Skeletal muscle tissue (tissue), 4 donors: ENCODE data around the gene ASAP2. TPM values are rescaled to one million over a fixed set of nuclear protein-coding genes. Genes with fewer than 3 reads are reported as not detected.

ENCODE experiments used
- H3K27ac ChIP-seq: one replicate; pipeline ENCODE4 v1.7.0; 2013; ENCODE audit warnings: mild to moderate bottlenecking, low read depth, low read length, inconsistent platforms
- H3K27me3 ChIP-seq, 3 donors: one replicate each; pipeline ENCODE4 v1.7.0; 2013; ENCODE audit warnings: low read length in 3 of 3; ENCODE audit not compliant: control insufficient read depth in 3 of 3, insufficient read depth in 3 of 3
- H3K36me3 ChIP-seq, 3 donors: one replicate each; pipeline ENCODE4 v1.7.0; 2013; ENCODE audit warnings: low read length in 3 of 3; ENCODE audit not compliant: control insufficient read depth in 3 of 3, insufficient read depth in 3 of 3
- H3K4me1 ChIP-seq, 3 donors: one replicate each; pipeline ENCODE4 v1.7.0; 2013; ENCODE audit warnings: low read length in 3 of 3, mild to moderate bottlenecking in 3 of 3; ENCODE audit not compliant: control insufficient read depth in 3 of 3, insufficient read depth in 3 of 3
- H3K4me3 ChIP-seq, 3 donors: one replicate each; pipeline ENCODE4 v1.7.0; 2013; ENCODE audit warnings: low read length in 3 of 3
- H3K9ac ChIP-seq, 3 donors: one replicate each; pipeline ENCODE4 v1.7.0; 2013; ENCODE audit warnings: low read length in 3 of 3, mild to moderate bottlenecking in 3 of 3, moderate library complexity in 2 of 3, low read depth in 1 of 3
- H3K9me3 ChIP-seq, 3 donors: one replicate each; pipeline ENCODE4 v1.7.0; 2013; ENCODE audit warnings: low read length in 3 of 3; ENCODE audit not compliant: control insufficient read depth in 3 of 3
- total RNA-seq: library from RNA; depleted of rRNA; stranded (reverse); fragments of >200 nt; gene quantifications from one replicate; pipeline ENCODE4 v1.2.3, GENCODE V29; 2014
- donor health status: Osteomylitis.

The ASAP2 gene
- total RNA-seq, 1 donor from 2014 or later: 17.7 TPM

DNA sequence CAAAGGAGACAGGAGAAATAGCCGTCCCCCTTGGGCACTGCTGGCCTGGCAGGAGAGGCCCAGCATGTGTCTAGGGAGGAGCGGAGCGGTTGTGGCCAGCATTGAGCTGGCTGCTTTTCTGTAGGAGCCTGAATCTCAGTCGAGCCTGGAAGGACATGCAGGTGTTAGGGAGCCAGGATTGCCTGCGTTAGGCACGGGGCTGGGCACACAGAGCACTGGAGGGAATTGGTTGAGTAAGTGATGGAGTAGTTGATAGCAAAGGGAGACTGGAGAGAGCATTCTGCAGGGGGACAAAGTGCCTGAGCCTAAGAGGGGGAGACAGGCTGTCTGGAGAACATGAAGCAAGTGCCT, 22.8 kb downstream of the ASAP2 start:
- Histone ChIP-seq H3K4me1 (peaks cover 50 to 63% (median 60%) of the 10 kb centered on the region in 3 donors), H3K27me3 (no peaks in the 10 kb centered on the region), H3K9me3 (no peaks in the 10 kb centered on the region), H3K27ac (no peak overlapping the region), H3K36me3 (peaks cover 0 to 2% (median 0%) of the 10 kb centered on the region in 3 donors), H3K4me3 (no peak overlapping the region), H3K9ac (no peak overlapping the region)

DNA sequence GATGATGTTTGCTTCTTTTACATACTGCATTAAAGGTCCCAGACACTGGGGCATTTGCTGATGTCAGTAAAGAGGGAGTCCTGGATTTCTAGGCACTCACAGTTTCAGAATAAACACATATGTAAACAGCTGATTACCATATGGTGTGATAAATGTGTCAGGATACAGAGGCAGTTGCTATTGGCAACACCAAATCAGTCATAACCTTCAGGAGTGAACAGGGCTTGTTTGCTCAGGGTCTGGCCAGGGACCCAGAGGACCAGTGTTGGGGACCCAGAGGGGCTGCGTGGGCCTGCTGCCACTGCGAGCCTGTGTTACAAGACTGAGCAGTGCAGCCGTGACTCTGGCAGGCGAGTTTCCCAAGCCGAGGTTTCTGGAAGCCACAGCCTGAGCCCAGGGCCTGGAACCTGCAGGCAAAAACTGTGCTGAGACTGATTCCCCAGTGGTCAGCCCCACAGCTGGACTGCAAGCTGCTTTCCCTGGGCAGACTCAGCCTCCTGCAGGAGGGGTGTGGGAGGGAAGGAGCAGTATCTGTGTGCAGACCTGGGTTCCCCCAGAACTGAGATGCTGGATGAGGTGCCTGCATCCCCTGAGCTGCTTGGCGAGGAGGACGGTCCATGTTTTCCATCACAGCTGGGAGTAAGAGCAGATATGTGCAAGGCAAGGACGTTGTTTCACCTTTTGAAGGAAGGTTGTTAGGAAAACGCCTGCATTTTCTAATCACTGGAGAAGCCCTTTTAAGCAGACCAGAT, 23.6 kb downstream of the ASAP2 start:
- no peaks in the 10 kb centered on the region for H3K9me3 ChIP-seq
- peaks cover 0 to 2% (median 0%) of the 10 kb centered on the region in 3 donors for H3K36me3 ChIP-seq
- no peaks in the 10 kb centered on the region for H3K27me3 ChIP-seq
- H3K9ac ChIP-seq: peak overlapping the region in 1 of 3 donors; percentile 33
- peak overlapping the region; percentile 36 for H3K27ac ChIP-seq
- H3K4me1 ChIP-seq: peaks cover 55 to 67% (median 67%) of the 10 kb centered on the region in 3 donors
- no peak overlapping the region for H3K4me3 ChIP-seq

DNA sequence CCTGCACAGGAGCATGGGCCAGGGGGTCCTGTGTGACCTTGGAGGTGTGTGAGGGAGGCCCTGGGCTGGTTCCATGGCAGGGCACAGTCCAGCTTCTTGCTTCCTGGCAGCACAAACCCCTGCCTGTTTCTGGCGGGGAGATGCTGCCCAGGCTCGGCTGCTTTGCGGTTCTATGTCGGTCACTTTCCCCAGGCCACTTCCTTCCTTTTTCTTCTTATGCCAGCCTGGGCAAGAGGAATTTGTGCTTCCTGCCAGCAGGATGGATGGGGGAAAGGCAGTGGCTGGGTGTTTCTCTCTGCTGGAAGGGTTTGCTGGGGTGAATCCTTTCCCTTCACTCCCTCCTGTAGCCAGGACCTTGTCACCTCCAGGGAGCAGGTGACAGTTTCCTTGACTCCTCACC, 24.3 kb downstream of the ASAP2 start:
- Histone ChIP-seq H3K9me3 (no peaks in the 10 kb centered on the region), H3K36me3 (peaks cover 0 to 2% (median 0%) of the 10 kb centered on the region in 3 donors), H3K27ac (peak overlapping the region; percentile 36), H3K4me3 (no peak overlapping the region), H3K27me3 (no peaks in the 10 kb centered on the region), H3K4me1 (peaks cover 58 to 70% (median 68%) of the 10 kb centered on the region in 3 donors), H3K9ac (peak overlapping the region in 1 of 3 donors; percentile 33)

GRCh38 chr2:9231291-9232165, 24.9 kb downstream of the ASAP2 start:
- H3K27me3 ChIP-seq: no peaks in the 10 kb centered on the region
- H3K4me1 ChIP-seq: peaks cover 56 to 70% (median 64%) of the 10 kb centered on the region in 3 donors
- H3K36me3 ChIP-seq: peaks cover 0 to 2% (median 0%) of the 10 kb centered on the region in 3 donors
- no peak overlapping the region for H3K4me3 ChIP-seq
- peak overlapping the region in 1 of 3 donors; percentile 33 for H3K9ac ChIP-seq
- H3K27ac ChIP-seq: no peak overlapping the region
- H3K9me3 ChIP-seq: no peaks in the 10 kb centered on the region

DNA sequence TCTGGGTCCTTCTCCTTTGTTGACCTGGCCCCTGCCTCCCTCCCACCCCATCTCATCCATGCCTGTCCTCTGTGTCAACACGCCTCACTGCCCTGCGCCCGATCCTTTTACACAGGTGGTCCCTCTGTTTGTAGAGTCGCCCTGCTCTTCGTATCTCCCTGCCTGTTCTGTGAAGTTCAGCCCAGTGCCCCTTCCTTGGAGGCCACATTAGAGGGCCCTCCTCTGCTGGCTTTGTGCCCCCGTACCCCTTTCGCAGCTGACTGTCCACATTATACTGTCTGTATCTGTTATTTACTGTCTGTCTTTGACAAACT, 25.5 kb downstream of the ASAP2 start:
- Histone ChIP-seq H3K36me3 (peaks cover 0 to 2% (median 0%) of the 10 kb centered on the region in 3 donors), H3K27me3 (no peaks in the 10 kb centered on the region), H3K4me3 (no peak overlapping the region), H3K4me1 (peaks cover 55 to 67% (median 62%) of the 10 kb centered on the region in 3 donors), H3K27ac (no peak overlapping the region), H3K9ac (no peak overlapping the region), H3K9me3 (no peaks in the 10 kb centered on the region)

DNA sequence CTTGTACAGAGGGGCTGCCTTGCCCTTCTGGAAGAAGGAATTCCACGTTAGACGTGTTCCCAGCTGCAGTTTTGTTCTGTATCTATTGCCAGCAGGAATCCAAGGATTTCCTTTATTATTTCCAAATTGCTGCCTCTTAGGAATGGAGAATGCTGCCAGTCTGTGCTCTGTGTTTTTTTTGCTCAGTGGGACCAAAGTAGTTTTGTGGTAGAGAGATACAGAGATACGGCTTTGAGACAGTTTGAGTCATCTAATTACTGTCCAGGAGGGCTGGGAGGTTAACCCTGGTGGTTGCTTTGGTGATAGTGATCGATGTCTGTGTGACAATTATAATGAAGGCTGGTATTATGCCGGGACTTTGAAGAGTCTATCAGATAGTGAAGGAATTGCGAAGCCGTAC, 26.3 kb downstream of the ASAP2 start:
- Histone ChIP-seq H3K27ac (no peak overlapping the region), H3K4me1 (peaks cover 58 to 73% (median 67%) of the 10 kb centered on the region in 3 donors), H3K4me3 (no peak overlapping the region), H3K36me3 (peaks cover 0 to 2% (median 0%) of the 10 kb centered on the region in 3 donors), H3K9me3 (no peaks in the 10 kb centered on the region), H3K9ac (no peak overlapping the region), H3K27me3 (no peaks in the 10 kb centered on the region)

DNA sequence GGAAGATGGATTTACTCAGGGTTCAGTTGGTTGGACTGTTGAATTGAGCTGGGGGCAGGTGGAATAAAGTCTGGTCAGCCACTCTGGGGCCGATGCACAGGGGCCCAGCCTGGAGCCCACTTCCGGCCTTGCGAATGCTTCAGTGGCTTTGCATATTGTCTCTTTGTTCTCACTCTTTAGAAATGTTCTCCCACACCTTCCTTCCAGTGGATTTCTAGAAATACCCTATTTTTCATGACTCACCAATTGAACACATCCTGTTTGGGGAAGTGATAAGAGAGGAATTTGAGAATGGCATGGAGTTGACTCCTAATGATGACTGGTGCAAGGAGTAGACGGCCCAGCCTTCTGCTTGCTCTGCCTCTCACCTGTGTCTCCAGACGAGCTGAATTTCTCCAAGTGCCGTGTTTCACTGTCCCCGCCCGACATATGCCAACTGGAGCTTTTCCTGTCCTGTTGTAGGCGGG, 28.1 kb downstream of the ASAP2 start:
- Histone ChIP-seq H3K4me1 (peaks cover 63 to 74% (median 66%) of the 10 kb centered on the region in 3 donors), H3K9ac (no peak overlapping the region), H3K4me3 (no peak overlapping the region)

GRCh38 chr2:9235147-9236044, 28.8 kb downstream of the ASAP2 start:
- H3K4me3 ChIP-seq: peak overlapping the region in 1 of 3 donors; percentile 41
- peaks cover 56 to 68% (median 60%) of the 10 kb centered on the region in 3 donors for H3K4me1 ChIP-seq
- H3K9ac ChIP-seq: peak overlapping the region in 1 of 3 donors; percentile 43
- H3K9me3 ChIP-seq: no peaks in the 10 kb centered on the region
- no peaks in the 10 kb centered on the region for H3K36me3 ChIP-seq
- peak overlapping the region; percentile 76 for H3K27ac ChIP-seq
- no peaks in the 10 kb centered on the region for H3K27me3 ChIP-seq

More for the DNA sequence above, 28.1 kb downstream of the ASAP2 start:
- H3K9me3 ChIP-seq: no peaks in the 10 kb centered on the region
- H3K27me3 ChIP-seq: no peaks in the 10 kb centered on the region
- peak overlapping the region; percentile 76 for H3K27ac ChIP-seq
- H3K36me3 ChIP-seq: no peaks in the 10 kb centered on the region

DNA sequence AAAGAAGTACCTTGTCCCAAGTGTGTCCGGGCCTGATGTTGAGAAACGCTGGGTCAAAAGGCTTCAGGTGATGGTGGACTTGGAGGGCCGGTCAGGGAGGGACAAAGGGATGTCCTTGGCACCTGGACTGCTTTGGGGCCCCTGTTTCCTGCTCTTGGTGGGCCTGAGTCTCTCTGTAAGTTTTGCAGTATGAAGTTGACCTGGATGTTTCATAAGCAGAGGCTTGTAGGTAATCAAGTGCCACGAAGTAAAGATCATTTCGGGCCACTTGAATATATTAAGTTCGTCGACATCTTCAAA, 29.4 kb downstream of the ASAP2 start:
- Histone ChIP-seq H3K4me3 (no peak overlapping the region), H3K9ac (no peak overlapping the region), H3K4me1 (peaks cover 54 to 66% (median 54%) of the 10 kb centered on the region in 3 donors), H3K27ac (peak overlapping the region; percentile 76), H3K9me3 (no peaks in the 10 kb centered on the region), H3K27me3 (no peaks in the 10 kb centered on the region), H3K36me3 (no peaks in the 10 kb centered on the region)
